HL-60/S4 treated with retinoic acid at 250 ng/mL for 4 days and 3 days (cell line): ENCODE results near the gene VAMP1.

ENCODE experiments used
- in situ Hi-C: fragments of 300-500 bp; cut with MboI; formaldehyde crosslinking; loops from 2 replicates; pipeline ENCODE4 v1.7.0; 2022; ENCODE audit warnings: low sequenced_read_pairs

VAMP1 gene

DNA sequence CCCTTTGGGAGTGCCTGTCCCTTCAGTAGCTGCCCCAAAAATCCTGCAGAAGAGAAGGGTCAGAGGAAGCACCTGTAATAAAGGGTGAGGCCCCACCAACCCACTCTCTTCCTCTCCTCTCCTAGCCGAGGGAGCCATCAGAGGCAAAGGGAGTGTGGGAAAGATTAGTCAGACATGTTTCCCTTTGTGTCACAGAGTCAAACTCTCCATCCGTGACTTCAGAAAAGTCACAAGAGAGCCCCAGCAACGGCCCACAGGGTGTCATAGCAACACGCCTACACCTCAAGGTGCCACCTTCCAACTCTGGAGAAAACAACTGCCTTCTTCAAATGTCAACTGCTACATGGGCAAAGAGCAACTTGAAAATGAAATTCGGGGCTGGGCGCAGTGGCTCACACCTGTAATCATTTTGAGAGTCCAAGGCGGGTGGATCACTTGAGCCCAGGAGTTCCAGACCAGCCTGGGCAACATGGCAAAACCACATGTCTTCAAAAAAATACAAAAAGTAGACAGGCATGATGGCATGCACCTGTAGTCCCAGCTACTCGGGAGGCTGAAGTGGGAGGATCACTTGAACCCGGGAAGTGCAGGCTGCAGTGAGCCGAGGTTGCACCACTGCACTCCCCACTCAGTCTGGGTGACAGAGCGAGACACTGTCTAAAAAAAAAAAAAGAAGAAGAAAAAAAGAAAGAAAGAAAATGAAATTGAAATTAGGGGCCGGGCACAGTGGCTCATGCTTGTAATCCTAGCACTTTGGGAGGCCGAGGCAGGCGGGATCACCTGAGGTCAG lies 43.4 kb downstream of the VAMP1 start:
- in situ Hi-C loops = no loop called here

DNA sequence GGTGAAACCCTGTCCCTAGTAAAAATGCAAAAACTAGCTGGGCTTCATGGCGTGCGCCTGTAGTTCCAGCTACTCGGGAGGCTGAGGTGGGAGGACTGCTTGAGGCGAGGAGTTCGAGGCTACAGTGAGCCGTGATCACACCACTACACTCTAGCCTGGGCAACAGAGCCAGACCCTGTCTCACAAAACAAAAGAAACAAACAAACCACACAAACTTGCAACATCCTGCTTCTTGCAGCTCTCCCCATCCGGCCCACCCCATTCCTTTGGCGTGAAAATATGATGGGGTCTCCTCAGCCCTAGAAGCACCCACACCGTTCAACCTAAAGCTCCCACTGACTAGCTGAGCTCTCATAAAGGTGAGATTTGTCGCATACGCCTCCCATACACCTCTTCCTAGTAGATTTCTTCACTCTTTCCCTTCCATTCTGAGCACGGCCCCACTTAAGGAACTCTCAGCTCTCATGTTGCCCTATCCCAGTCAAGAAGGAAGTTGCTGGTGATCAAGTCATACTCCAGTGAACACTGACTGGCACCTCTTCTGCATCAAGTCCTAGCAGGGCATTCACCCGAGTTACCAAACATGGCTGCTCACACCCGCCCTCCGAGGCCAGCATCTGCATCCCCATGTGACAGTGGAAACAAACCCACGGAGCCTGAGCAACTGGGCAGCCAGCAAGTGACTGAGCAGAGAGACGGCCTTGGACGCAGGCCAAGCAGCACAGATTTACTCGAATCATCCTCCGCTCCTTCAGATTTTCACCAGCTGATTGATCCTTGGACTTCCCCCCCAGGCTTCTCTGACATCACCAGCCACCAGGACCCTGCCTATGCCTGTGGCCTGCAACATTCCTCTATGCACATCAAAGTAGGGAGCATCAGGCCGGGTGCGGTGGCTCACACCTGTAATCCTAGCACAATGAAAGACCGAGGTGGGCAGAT lies 44.6 kb downstream of the VAMP1 start:
- in situ Hi-C loops = no loop called here

DNA sequence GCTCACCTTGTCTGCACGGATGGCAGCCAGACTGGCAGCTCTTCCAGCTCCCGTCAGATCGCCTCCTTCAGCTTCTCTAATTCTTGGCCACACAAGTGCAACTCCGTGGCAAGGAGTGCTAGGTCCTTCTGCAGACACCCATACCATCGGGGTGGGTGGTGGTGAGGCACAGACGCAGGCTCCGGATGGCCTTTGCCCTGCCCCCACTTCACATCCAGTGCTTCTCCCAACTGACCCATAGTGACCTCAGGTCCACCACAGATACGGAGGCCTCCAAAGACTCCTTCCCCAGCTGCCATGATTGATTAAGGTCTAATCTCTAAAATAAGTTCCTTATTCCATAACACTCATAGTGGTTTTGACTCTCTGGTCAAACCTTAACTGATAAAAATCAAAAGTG lies 45.6 kb downstream of the VAMP1 start:
- in situ Hi-C loops = no loop called here

DNA sequence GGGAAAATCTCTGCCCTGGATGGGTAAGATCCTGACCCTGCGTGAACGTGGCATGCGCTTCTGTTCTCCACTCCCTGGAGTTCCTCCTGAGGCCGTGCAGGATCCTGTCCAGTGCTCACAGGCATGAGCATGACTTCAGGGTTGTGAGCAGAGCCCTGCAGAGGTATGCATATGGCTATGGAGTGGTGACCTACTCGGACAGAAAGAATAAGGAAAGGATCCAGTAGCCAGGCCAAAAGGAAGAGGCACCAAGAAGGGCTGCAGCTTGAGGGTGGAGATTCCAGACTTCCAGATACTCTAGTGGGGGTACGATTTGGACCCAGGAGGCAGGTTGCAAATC lies 46.5 kb downstream of the VAMP1 start:
- in situ Hi-C loops = no loop called here

DNA sequence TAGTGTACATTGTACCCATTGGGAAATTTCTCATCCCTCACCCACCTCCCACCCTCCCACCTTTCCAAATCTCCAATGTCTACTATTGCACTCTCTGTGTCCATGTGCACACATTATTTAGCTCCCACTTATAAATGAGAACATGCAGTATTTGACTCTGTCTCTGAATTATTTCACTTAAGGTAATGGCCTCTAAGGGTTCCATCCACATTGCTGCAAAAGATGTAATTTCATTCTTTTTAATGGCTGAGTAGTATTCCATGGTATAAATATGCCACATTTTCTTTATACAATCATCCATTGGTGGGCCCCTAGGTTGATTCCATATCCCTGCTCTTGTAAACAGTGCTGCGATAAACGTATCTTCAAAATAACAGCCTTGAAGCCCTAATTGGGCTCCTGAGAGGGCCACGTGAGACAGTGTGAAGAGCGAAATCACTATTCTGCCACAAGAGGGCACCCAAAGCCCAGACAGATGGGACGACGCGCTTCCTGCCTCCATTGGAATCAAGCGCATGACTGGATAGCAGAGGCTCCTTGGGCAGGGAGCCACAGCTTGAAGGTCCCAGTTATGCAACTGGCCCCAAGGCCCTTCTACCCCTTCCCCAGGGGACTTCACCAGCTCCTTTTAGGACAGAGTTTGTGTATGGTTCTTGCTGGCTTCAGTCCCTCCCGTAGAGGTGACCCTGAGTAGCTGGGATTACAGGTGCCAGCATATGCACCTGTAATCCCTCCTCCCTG lies 47.0 kb downstream of the VAMP1 start:
- in situ Hi-C loops = no loop called here

DNA sequence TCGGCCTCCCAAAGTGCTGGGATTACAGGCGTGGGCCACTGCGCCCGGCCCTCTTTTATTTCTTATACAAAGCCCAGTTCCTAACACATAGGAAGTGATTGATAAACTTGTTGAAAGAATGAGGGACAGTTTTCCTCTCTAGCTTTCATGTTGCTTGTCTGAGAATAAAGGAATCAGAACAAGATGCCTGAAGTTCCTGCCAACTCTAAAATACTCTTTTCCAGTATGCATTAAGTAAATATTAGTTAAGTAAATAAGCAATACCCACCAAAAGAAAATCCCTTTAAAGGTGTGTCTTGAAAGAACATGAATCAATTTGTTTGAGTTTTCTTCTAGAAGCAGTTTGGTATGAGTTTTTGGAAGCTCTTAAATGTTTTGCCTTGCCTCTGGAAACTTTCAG lies 50.1 kb downstream of the VAMP1 start:
- in situ Hi-C loops = no loop called here

DNA sequence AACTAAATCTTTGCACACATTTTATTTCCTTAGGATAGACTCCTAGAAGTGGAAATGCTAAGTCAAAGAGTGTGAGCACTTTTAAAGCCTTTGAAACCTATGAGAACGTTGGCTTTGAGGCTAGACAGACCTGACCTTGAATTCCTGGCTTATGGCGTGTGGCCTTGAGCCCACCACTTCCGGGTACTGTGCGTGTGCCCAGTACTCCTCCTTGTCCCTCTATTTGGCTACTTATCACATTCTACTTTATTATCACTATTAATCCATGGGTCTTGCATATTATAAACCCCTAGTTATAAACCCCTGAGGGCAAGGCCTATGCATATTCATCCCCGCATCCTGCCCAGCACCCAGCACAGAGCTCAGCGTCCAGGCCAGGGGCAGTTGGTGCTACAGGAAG lies 51.7 kb downstream of the VAMP1 start:
- in situ Hi-C loops = no loop called here

DNA sequence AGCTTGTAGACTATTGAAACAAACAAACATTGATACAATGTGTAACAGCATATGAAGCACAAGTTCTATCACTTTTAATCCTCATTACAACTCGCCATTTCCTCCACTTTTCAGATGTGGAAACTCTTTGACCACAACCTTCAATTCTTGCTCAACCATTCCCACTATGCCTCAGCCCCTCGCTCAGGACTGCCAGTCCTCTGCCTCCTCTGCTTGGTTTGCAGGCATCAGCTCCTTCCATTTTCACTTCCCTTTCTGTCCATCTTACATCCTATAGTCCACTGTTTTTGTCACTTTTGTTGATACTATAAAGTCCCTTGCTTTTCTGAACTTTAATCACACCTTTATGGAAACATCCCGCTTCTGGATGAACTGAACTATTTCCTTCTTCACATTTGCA lies 53.9 kb downstream of the VAMP1 start:
- in situ Hi-C loops = no loop called here
